Subcutaneous abdominal adipose tissue (tissue), 5 donors: Measurements from ENCODE around the gene EPHA6.
"Not testable (repeated sequence)": the region's sequence is repeated elsewhere in the genome, so short reads cannot be mapped to it uniquely, and the experiment has no call there.

Source experiments
- H3K27ac ChIP-seq: one replicate; pipeline ENCODE4 v1.7.0; 2013; ENCODE audit warnings: low read depth, mild to moderate bottlenecking, inconsistent platforms, low read length, moderate library complexity
- H3K27me3 ChIP-seq, 5 donors: one replicate each; pipeline ENCODE4 v1.7.0; 2013; ENCODE audit warnings: low read length in 5 of 5, inconsistent platforms in 1 of 5; ENCODE audit not compliant: control insufficient read depth in 5 of 5, insufficient read depth in 4 of 5
- H3K36me3 ChIP-seq, 5 donors: one replicate each; pipeline ENCODE4 v1.7.0; 2013; ENCODE audit warnings: low read length in 5 of 5; ENCODE audit not compliant: control insufficient read depth in 5 of 5, insufficient read depth in 5 of 5
- H3K4me1 ChIP-seq, 5 donors: one replicate each; pipeline ENCODE4 v1.7.0; 2013; ENCODE audit warnings: low read length in 5 of 5, mild to moderate bottlenecking in 3 of 5, moderate library complexity in 1 of 5; ENCODE audit not compliant: control insufficient read depth in 5 of 5, insufficient read depth in 5 of 5
- H3K4me3 ChIP-seq, 5 donors: one replicate each; pipeline ENCODE4 v1.7.0; 2013; ENCODE audit warnings: low read length in 5 of 5, low read depth in 1 of 5
- H3K9ac ChIP-seq, 5 donors: one replicate each; pipeline ENCODE4 v1.7.0; 2013; ENCODE audit warnings: low read length in 5 of 5, mild to moderate bottlenecking in 4 of 5, moderate library complexity in 3 of 5
- H3K9me3 ChIP-seq, 5 donors: one replicate each; pipeline ENCODE4 v1.7.0; 2013; ENCODE audit warnings: low read length in 5 of 5; ENCODE audit not compliant: control insufficient read depth in 5 of 5
- donor health status: healthy.
- donor health status: healthy.
- donor health status: healthy.
- donor health status: healthy.
- donor health status: healthy.

Gene EPHA6

DNA sequence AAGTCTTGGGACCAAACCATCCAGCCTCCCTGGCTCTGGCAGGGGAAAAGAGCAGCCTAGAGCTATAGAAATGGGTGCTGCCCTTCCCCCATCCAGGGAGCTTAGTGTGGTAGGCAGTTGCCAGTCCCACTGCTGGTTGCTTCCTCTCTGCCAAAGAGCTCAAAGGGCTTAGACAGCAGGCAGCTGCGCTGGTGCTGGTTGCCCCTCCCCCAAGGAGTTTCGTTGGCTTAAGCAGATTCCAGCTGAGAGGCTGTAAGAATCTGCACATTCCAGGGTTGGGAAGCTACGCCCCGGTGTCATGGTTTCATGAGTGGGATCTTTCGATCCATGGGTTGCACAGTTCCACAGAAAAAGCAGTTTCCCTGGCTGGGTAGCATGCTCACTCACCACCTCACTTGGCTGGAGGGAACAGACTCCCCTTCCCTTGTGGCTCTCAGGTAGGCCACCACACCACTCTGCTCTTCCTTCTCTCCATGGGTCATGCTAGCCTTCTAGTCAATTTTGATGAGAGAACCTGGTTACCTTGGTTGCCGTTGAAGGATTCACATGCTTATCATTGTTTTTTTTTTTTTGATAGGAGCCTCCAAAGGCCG lies 195.1 kb downstream of the EPHA6 start:
- H3K4me1 ChIP-seq: peaks cover 0 to 9% (median 6%) of the 10 kb centered on the region in 5 donors
- H3K9me3 ChIP-seq: peaks cover 0 to 7% (median 0%) of the 10 kb centered on the region in 5 donors
- H3K27ac ChIP-seq: no peak overlapping the region
- no peak overlapping the region for H3K9ac ChIP-seq
- peak overlapping the region in 3 of 5 donors; percentile 11 to 44 (median 24) for H3K4me3 ChIP-seq
- H3K27me3 ChIP-seq: no peaks in the 10 kb centered on the region
- no peaks in the 10 kb centered on the region for H3K36me3 ChIP-seq

DNA sequence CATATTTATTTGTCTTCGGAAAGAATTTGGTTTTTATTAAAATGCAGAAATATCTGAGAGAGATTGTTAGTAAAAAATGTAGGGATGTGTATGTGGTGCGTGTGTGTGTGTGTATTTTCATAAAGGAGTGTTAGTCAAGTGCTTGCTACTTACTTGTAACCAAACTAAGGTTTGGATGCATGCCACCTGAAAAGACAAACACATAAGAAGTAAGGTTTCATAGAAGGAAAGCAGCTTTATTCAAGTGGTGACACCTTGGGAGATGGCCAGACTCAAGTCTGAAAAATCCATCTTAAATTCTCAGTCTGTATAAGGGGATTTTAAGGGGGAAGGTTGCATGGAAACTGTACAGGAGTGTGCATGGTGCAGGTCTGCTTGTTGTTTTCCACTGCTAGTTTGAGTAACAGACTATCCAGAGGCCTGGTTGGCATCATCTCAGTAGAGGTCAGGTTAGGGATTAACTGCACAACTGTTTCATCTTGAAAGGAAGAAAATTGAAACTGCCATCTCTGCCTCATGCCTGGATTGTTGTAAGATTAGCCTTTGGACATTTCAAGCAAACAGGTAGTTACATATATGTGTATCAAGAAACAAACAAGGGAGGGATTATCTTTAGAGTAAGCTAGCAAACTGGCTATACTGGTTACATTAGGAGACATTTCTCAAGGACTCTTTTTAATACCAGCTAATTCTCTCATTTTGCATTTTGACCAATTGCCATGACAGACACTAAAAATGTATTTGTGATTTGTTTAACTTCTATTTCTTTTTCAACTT lies 196.7 kb downstream of the EPHA6 start:
- no peak overlapping the region for H3K27ac ChIP-seq
- H3K9ac ChIP-seq: no peak overlapping the region
- no peak overlapping the region for H3K4me3 ChIP-seq
- H3K9me3 ChIP-seq: peaks cover 0 to 7% (median 0%) of the 10 kb centered on the region in 5 donors
- H3K27me3 ChIP-seq: no peaks in the 10 kb centered on the region
- peaks cover 0 to 9% (median 6%) of the 10 kb centered on the region in 5 donors for H3K4me1 ChIP-seq
- H3K36me3 ChIP-seq: no peaks in the 10 kb centered on the region

DNA sequence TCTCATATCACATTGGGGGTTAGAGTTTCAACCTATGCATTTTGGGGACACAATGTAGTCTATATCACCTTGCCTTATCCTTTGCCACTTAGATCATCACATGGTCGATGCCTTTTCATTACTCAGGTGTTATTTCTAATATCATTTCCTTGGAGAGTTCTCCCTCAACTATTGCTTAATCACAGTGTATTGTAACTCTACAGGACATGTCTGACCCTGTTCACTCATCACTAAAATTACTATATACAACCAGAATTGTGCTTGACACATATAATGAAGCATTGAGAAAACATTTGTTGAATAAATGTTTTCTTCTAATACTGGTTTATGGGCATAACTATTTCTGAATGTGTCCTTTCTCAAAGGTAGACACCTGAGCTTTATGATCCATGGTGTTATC lies 207.4 kb downstream of the EPHA6 start:
- H3K9me3 ChIP-seq: peaks cover 0 to 7% (median 0%) of the 10 kb centered on the region in 5 donors
- no peak overlapping the region for H3K4me3 ChIP-seq
- no peak overlapping the region for H3K27ac ChIP-seq
- no peaks in the 10 kb centered on the region for H3K4me1 ChIP-seq
- no peak overlapping the region for H3K9ac ChIP-seq
- H3K36me3 ChIP-seq: no peaks in the 10 kb centered on the region
- no peaks in the 10 kb centered on the region for H3K27me3 ChIP-seq

DNA sequence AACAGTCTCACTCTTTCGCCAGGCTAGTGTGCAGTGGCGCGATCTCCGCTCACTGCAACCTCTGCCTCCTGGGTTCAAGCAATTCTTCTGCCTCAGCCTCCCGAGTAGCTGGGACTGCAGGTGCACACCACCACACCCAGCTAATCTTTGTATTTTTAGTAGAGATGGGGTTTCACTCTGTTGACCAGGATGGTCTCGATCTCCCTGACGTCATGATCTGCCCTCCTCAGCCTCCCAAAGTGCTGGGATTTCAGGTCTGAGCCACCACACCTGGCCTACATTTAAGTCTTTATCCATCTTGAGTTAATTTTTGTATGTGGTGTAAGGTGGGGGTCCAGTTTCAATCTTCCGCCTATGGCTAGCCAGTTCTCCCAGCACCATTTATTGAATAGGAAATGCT lies 211.2 kb downstream of the EPHA6 start:
- not testable (repeated sequence) for H3K27me3 ChIP-seq, H3K9me3 ChIP-seq, H3K27ac ChIP-seq, H3K4me1 ChIP-seq, H3K36me3 ChIP-seq, H3K4me3 ChIP-seq, H3K9ac ChIP-seq

DNA sequence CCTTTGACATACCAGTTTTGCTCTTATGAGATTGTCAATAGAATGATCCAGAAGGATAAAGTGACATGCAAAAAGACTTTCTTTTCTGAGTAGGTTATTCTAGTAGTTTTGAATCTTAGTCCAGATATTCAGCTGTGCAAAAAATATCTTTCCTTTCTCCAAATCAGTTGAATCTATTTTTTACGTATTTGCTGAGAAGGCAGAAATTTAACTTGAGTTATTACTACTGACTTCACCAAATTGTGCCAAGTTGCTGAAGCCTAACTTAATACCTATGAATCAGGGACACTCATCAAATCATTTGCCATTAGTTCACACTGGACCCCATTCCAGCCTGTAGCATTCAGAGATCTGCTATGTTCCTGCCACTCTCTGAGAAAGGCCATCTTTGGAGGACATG lies 215.6 kb downstream of the EPHA6 start:
- H3K4me3 ChIP-seq: no peak overlapping the region
- H3K9ac ChIP-seq: no peak overlapping the region
- H3K4me1 ChIP-seq: peaks cover 0 to 4% (median 0%) of the 10 kb centered on the region in 5 donors
- no peak overlapping the region for H3K27ac ChIP-seq
- no peaks in the 10 kb centered on the region for H3K36me3 ChIP-seq
- peaks cover 0 to 2% (median 0%) of the 10 kb centered on the region in 5 donors for H3K9me3 ChIP-seq
- H3K27me3 ChIP-seq: no peaks in the 10 kb centered on the region

DNA sequence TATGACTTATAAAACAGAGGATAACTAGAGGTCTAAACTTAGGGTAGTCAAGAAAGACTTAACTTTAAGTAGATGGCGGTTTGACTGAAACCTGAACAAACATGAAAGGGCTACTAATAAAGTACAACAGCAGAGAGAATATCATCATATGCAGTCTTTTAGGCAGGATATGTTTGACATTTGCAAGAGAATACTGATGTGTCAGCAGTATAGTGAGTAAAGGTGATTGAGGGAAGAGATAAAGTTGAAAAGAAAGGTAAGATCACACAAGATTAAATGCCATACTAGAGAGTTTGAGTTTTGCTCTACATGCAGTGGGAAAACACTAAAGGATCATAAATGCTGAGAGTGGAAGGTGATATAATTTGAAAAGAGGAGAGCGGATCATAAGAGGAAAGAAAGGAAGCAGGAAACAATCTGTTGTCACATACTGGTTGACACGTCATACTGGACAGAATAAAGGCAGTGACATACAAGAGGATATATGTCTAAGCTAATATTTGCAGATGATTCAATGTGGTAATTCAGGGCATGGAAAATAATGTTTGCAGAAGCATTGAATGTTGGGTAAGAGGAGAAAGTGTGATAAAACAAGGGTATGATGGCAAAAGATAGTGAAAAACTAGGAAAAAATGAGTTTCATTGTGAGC lies 223.0 kb downstream of the EPHA6 start:
- H3K4me1 ChIP-seq: no peaks in the 10 kb centered on the region

DNA sequence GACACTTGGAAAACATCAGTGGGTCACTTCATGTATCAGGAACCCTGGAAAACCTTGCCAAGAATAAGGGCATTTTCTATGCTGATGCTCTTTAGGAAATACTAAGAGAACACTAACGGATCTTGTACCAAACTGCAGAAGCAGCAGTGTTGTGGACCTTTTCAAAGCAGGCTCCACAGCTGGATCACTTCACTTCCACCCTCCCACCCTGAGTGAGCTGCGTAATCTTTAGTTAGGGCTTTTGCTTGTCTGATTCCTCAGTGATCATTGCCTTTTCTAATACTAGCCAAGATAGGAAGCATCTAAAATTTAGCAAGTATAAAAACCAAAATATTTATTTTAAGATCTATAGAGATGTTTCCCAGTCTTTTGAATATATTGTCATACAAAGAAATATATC lies 229.0 kb downstream of the EPHA6 start:
- no peak overlapping the region for H3K9ac ChIP-seq
- no peaks in the 10 kb centered on the region for H3K36me3 ChIP-seq
- no peaks in the 10 kb centered on the region for H3K4me1 ChIP-seq
- peaks cover 0 to 3% (median 0%) of the 10 kb centered on the region in 5 donors for H3K9me3 ChIP-seq
- H3K27ac ChIP-seq: no peak overlapping the region
- H3K27me3 ChIP-seq: no peaks in the 10 kb centered on the region
- H3K4me3 ChIP-seq: no peak overlapping the region

More for the DNA sequence above, 223.0 kb downstream of the EPHA6 start:
- no peaks in the 10 kb centered on the region for H3K27me3 ChIP-seq
- H3K9me3 ChIP-seq: no peaks in the 10 kb centered on the region
- H3K36me3 ChIP-seq: no peaks in the 10 kb centered on the region
- H3K27ac ChIP-seq: no peak overlapping the region
- H3K9ac ChIP-seq: no peak overlapping the region
- no peak overlapping the region for H3K4me3 ChIP-seq

DNA sequence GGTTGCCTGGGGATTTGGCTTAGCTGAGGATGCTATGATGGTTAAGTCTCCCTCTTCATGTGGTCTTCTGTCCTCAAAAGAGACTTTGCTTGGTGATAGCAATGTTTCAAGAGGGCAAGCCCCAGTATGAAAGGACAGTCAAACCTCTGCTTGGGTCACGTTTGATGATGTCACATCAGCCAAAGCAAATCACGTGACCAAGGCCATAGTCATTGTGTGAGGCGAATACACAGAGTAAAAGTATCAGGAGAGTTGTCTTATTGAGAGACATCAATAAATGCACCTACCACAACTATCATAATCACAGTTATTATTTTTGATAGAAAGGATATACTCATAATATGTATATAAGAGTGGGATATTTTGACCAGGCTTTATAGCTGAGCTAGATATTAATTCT lies 243.0 kb downstream of the EPHA6 start:
- H3K4me1 ChIP-seq: no peaks in the 10 kb centered on the region
- H3K4me3 ChIP-seq: no peak overlapping the region
- peaks cover 0 to 7% (median 3%) of the 10 kb centered on the region in 5 donors for H3K9me3 ChIP-seq
- H3K27ac ChIP-seq: no peak overlapping the region
- H3K9ac ChIP-seq: no peak overlapping the region
- H3K36me3 ChIP-seq: no peaks in the 10 kb centered on the region
- no peaks in the 10 kb centered on the region for H3K27me3 ChIP-seq

DNA sequence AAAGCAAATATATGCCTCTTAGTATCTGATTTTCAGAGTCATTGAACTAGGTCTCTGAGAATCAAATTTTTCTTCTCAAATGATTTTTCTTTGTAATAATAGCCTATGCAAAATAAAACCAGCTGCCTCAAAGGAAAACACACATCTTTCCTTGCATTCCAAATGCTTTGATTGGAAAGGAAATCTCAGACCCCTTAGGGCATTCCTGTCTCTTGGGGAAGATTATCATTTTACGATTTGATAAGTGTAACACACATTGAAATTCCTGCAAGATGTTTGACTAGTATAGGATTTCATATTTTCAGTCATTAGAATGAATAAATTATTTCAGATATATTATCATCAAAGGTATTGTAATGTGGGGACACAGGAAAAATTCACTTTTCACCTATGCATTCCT lies 244.8 kb downstream of the EPHA6 start:
- no peaks in the 10 kb centered on the region for H3K36me3 ChIP-seq
- no peaks in the 10 kb centered on the region for H3K4me1 ChIP-seq
- no peak overlapping the region for H3K27ac ChIP-seq
- H3K9me3 ChIP-seq: peaks cover 0 to 17% (median 5%) of the 10 kb centered on the region in 5 donors
- no peak overlapping the region for H3K9ac ChIP-seq
- no peak overlapping the region for H3K4me3 ChIP-seq
- H3K27me3 ChIP-seq: no peaks in the 10 kb centered on the region

DNA sequence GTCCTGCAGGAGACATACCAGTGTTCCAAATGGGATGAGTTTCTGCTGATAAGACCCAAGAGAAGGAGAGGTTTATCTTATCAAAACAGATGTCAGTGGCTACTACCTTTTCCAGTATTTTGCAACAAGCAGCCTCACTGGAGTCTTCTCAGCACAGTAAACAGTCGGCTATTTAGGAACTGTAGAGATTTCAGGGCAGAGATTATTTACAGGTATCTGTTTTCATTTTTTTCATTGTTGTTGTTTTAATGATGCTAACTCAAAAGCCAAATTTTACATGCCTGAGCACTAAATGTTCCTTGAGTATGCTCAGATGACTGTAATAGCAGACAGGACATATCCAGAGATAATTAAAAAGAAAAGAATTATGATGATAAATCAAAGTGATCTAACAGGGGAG lies 252.1 kb downstream of the EPHA6 start:
- Histone ChIP-seq H3K27me3 (no peaks in the 10 kb centered on the region), H3K27ac (no peak overlapping the region), H3K9me3 (peaks cover 0 to 15% (median 5%) of the 10 kb centered on the region in 5 donors), H3K4me3 (no peak overlapping the region), H3K9ac (no peak overlapping the region), H3K36me3 (no peaks in the 10 kb centered on the region), H3K4me1 (no peaks in the 10 kb centered on the region)
